Measurements from ENCODE around the gene KSR1. TPM values are rescaled to one million over a fixed set of nuclear protein-coding genes. Genes with fewer than 3 reads are reported as not detected.
A peak's percentile ranks its signal among the peaks of the same experiment; 100 is the strongest.

Gene KSR1
- total and polyA plus RNA-seq, 9 of the 15 experiments (the other 6 are each of a cell fraction or from before 2014, with no cell fraction given), result 1.4 to 51.7 (median 18.4) TPM

DNA sequence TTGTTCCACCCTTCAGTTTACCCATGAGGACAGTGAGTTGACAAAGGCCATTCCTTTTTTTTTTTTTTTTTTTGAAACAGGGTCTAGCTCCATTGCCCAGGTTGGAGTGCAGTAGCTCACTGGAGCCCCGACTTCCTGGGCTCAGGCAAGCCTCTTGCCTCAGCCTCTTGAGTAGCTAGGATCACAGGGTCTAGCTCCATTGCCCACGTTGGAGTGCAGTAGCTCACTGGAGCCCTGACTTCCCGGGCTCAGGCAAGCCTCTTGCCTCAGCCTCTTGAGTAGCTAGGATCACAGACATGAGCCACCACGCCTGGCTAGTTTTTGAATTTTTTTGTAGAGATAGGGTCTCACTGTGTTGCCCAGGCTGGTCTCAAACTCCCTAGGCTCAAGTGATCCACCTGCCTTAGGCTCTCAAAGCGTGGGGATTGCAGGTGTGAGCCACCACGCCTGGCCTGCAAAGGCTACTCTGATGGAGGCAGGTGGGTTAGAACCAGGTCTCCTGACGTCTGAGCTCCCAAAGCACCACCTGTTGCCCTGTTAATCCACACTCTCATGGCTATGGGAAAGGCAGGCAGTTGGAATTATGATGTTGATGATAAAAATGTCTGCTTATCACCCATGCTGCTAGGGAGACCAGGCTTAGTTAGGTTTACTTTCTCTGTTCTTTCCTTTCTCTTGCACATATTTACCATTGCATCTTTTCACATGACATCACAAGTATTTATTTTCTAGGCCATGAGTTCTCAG is 65.2 kb downstream of the KSR1 start:
- peaks cover 6% of the 10 kb centered on the region; the same call in 1 of the 2 replicates for H4K20me1 ChIP-seq (replicated peaks; ENCODE audit: control insufficient read depth, insufficient read depth, low read length)
- POLR2A ChIA-PET, result interaction anchor here (0.6 to 1.5 kb wide), 6 partner anchors 10 to 887 kb away, joined by 3 to 5 read pairs (median 3); no protein-coding TSS in a partner anchor
- intact Hi-C loops (cut with micrococcal nuclease) (no loop called here), in situ Hi-C loops (cut with MboI) (no loop called here)
- H3K9me1 ChIP-seq (ENCODE audit: control insufficient read depth, insufficient read depth, low read length), result no peaks in the 10 kb centered on the region
- H3K9ac ChIP-seq (ENCODE audit: insufficient read depth in 1 of 2, low read depth in 2 of 2, low read length in 2 of 2), result peak overlapping the region in 1 of 2 experiments; percentile 77; a peak in 2 of 4 replicates
- H3K27ac ChIP-seq (ENCODE audit: extremely low read depth, low read depth, low read length), result no peak overlapping the region
- no peaks in the 10 kb centered on the region for H3K36me3 ChIP-seq (ENCODE audit: control insufficient read depth, insufficient read depth, low read length)
- peak; percentile 45; the same call in 1 of the 2 replicates for TF ChIP-seq ZNF121 (CRISPR knock-in tag; conservative IDR thresholded peaks at IDR 0.05)
- TF ChIP-seq, protein P1, sequence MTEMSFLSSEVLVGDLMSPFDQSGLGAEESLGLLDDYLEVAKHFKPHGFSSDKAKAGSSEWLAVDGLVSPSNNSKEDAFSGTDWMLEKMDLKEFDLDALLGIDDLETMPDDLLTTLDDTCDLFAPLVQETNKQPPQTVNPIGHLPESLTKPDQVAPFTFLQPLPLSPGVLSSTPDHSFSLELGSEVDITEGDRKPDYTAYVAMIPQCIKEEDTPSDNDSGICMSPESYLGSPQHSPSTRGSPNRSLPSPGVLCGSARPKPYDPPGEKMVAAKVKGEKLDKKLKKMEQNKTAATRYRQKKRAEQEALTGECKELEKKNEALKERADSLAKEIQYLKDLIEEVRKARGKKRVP (CRISPR knock-in tag; IDR thresholded peaks at IDR 0.05), result no peak
- CTCF ChIA-PET (ENCODE audit: low intra/inter-chr PET ratio), result no interaction called here
- peaks cover 75% of the 10 kb centered on the region for H3K79me2 ChIP-seq (ENCODE audit: control insufficient read depth, insufficient read depth, low read length)
- 66% methylated on average over 7 of the region's 7 CpGs for WGBS (ENCODE audit: insufficient coverage, low coverage, missing lambda C conversion rate)
- H3K4me3 ChIP-seq, result no peak overlapping the region
- H3K27me3 ChIP-seq (ENCODE audit: control insufficient read depth in 2 of 2, insufficient read depth in 2 of 2, low read length in 2 of 2), result no peaks in the 10 kb centered on the region
- H3K9me3 ChIP-seq (replicated peaks; ENCODE audit: control insufficient read depth, insufficient read depth, low read depth, low read length), result no peaks in the 10 kb centered on the region
- no peak; the same call in 1 of the 3 replicates for ATAC-seq
- no peak overlapping the region for H2AFZ ChIP-seq (ENCODE audit: low read depth, low read length)
- BruUV-seq (replicated peaks), result no TSS peak
- no peak for DNase-seq (ENCODE audit: extremely low read depth in 1 of 4, low spot score in 3 of 4)
- peaks cover 15 to 48% of the 10 kb centered on the region in 2 experiments for H3K4me1 ChIP-seq (replicated peaks in 1 of 2; ENCODE audit: control insufficient read depth in 2 of 2, insufficient read depth in 2 of 2, low read length in 2 of 2)
- no peak overlapping the region for H3K4me2 ChIP-seq (ENCODE audit: insufficient read depth, low read length)
- peak; percentile 15 for FAIRE-seq
